Stimulated activated CD4-positive, alpha-beta T cell treated with anti-CD3 and anti-CD28 coated beads, Interleukin-4, amount 100 ng/mL, for 4 hours (primary cell): ENCODE data around the gene PFKP.
A peak's percentile ranks its signal among the peaks of the same experiment; 100 is the strongest.

Experiments used
- DNase-seq, 2 experiments: peaks; one replicate each; pipeline ENCODE4 v3.0.0-alpha.2; 2020

The PFKP gene

GRCh38 chr10:3071405-3072198, 4.3 kb downstream of the PFKP start:
- DNase-seq = peak; percentile 20 to 70

GRCh38 chr10:3072641-3073360, 5.5 kb downstream of the PFKP start:
- no peak for DNase-seq

- DNase-seq = no peak
Observed at GRCh38 chr10:3074145-3074665, 6.9 kb downstream of the PFKP start.

- DNase-seq = no peak
Observed at GRCh38 chr10:3074985-3075600, 7.7 kb downstream of the PFKP start.

DNA sequence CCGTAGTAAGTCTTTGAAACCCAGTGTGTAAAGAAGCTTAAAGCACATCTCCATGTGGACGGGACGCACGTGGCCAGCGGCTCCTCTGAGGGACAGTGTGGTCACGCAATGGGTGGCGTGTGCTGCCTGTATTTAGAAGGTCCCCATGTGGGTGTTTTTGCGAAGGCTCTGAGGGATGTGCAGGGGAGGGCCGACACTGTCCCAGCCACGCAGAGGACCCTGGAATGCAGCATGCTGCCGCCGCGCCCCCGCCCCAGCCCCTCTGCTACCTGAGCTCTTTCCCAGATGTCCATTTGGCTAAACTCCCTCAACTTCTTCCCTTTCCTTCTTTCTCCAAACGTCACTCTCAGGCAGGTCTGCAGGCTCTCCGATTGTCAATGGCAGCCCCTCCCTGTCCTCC, 8.8 kb downstream of the PFKP start:
- DNase-seq = no peak

GRCh38 chr10:3077509-3077908, 10.2 kb downstream of the PFKP start:
- no peak for DNase-seq

GRCh38 chr10:3077940-3078630, 10.7 kb downstream of the PFKP start:
- no peak for DNase-seq

DNA sequence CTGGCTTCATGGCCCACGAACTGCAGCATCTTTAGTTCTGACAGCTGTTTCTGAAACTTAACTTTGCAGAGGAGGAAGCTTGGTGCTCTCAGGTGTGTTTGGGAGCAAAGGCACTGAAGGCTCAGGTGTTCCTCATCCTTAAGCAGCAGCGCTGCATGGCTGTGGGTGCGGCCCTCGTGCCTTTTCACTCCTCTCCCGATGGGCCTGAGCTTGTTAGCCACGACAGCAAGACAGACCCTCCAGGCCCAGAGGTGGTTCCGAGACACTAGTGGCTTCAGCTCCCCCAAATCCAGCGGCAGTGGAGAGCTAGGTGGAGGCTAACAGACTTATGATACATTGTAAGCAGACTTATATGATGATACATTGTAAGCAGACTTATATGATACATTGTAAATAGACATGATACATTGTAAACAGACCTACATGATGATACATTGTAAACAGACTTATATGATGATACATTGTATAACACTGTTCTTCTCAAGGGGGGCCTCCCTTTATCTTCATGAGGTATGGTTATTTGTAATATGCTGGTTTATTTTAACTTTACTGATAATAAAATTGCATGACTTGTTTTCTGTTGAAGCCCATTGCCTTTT, 14.1 kb downstream of the PFKP start:
- DNase-seq = no peak

GRCh38 chr10:3082290-3082689, 14.9 kb downstream of the PFKP start:
- DNase-seq = no peak

GRCh38 chr10:3085785-3086567, 18.6 kb downstream of the PFKP start:
- DNase-seq = no peak

- no peak for DNase-seq
Observed at GRCh38 chr10:3090388-3090787, 23.0 kb downstream of the PFKP start.

DNA sequence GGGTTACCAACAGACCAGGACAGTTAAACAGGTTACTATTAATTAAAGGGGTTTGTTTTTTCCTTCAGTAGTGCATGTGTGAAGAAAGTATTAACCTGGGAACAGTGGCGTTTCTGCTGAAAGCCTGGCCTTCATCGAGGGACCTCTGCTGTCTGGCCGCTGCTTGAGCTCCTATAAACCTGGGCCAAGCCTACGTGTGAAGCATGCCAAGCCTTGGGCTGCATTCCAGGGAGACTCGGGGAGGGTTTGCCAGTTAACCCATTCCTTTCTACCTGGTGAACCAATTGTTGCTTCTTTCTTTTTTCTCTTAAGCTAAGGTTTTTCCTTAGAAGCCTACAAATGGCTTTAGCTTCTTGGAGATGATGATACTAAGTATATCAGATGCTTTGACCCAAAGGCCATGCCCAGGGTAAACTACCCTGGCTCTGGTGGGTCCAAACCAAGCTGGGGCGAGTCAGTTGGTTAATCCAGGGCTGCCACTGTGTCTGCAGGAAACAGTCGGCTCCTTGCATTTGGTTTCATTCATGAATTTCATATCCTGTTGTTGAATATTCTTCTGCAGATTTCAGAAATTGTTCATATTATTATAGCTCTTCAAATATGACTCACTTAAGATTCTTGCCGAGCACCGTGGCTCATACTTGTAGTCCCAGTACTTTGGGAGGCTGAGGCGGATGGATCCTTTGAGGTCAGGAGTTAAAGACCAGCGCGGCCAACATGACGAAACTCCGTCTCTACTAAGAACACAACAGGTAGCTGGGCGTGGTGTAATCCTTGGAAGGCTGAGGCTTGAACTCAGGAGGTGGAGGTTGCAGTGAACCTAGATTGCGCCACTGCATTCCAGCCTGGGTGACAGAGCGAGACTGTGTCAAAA, 23.8 kb downstream of the PFKP start:
- no peak for DNase-seq

- no peak for DNase-seq
Observed at GRCh38 chr10:3091921-3092320, 24.6 kb downstream of the PFKP start.

DNA sequence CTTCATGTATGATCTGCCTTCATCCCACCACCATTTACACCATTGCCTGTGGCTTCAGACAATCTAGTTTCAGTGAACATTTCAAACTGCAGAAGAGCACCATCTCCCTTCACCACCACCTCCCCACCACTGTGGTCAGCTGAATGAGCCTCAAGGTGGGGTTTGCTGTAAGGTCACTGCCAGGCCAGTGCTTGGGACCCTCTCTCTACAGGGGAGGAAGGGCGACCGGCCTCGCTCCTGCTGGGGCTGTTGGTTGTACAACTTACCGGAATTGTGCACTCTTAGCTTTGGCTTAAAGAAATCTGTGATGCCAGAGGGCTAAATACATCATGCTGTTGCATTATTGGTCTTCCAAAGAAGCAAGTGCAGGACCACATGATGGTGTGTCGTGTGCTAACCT, 26.6 kb downstream of the PFKP start:
- DNase-seq = no peak

- no peak for DNase-seq
Observed at GRCh38 chr10:3094609-3095036, 27.3 kb downstream of the PFKP start.

- peak; percentile 32 to 70 for DNase-seq
Observed at GRCh38 chr10:3095373-3096139, 28.2 kb downstream of the PFKP start.

- no peak for DNase-seq
Observed at GRCh38 chr10:3096149-3096548, 28.8 kb downstream of the PFKP start.

GRCh38 chr10:3097160-3097559, 29.8 kb downstream of the PFKP start:
- no peak for DNase-seq

DNA sequence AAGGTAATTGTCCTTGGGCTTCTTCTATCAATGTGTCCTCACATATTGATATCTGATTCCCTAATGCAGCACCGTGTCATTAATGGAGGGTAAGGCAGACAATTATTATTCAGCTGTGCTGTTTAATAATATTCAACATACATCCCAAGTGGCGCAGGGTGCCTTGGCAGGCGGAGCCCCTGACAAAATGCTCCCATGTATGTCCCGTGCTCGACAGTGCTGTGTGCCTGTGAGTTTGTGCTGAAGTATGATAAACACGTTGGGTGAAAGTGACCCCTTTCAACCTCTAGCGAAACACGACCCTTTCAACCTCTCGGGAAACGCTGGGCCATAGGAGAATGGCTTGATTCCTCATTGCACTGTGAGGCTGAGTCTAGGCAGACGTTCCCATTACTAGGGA, 31.3 kb downstream of the PFKP start:
- no peak for DNase-seq
